IMR-90 (cell line): ENCODE results near the gene EVL. TPM values are rescaled to one million over a fixed set of nuclear protein-coding genes. Genes with fewer than 3 reads are reported as not detected.

Experiments
- ATAC-seq: fragments of 200-7000 bp; cut with Tn5 transposase; 2 replicates; pipeline ENCODE4 v1.9.1; 2020; ENCODE audit warnings: low read depth, mild to moderate bottlenecking, moderate library complexity
- BruUV-seq: library from RNA; stranded (reverse); fragments of 400-500 nt; replicated peaks from 2 replicates; lab custom pipeline; 2021; lab: Mats Ljungman, UMichigan
- CTCF ChIA-PET: fragments of 300-600 bp; formaldehyde crosslinking; extraction: SDS; loops from one replicate; lab custom pipeline; 2021; ENCODE audit warnings: antibody characterized with exemption; lab: Yijun Ruan, JAX
- POLR2A ChIA-PET: fragments of 300-600 bp; sonication (Branson Sonifier 250); formaldehyde crosslinking; loops from one replicate; lab custom pipeline; 2022; ENCODE audit warnings: antibody characterized with exemption; ENCODE audit not compliant: unreplicated experiment; lab: Charles Lee
- DNase-seq: peaks from one replicate; pipeline ENCODE4 v3.0.0; 2013
- H2AFZ ChIP-seq: replicated peaks from 2 replicates; pipeline ENCODE3; 2013; ENCODE audit warnings: low read length, mild to moderate bottlenecking; ENCODE audit not compliant: poor library complexity
- H2AK5ac ChIP-seq: 2 replicates; pipeline ENCODE4 v1.6.1; 2013; ENCODE audit warnings: low read depth, low read length, inconsistent platforms
- H2AK9ac ChIP-seq: replicated peaks from 2 replicates; pipeline ENCODE3; 2013; ENCODE audit warnings: mild to moderate bottlenecking, low read depth, low read length, moderate library complexity; ENCODE audit not compliant: poor library complexity
- H2BK120ac ChIP-seq: 2 replicates; pipeline ENCODE4 v1.6.1; 2013; ENCODE audit warnings: low read depth, low read length, inconsistent platforms
- H2BK15ac ChIP-seq: 3 replicates; pipeline ENCODE4 v1.6.1; 2013; ENCODE audit warnings: low read depth, low read length, inconsistent platforms
- H2BK20ac ChIP-seq: 2 replicates; pipeline ENCODE4 v1.6.1; 2013; ENCODE audit warnings: low read depth, mild to moderate bottlenecking, inconsistent platforms, low read length, moderate library complexity
- H2BK5ac ChIP-seq: 2 replicates; pipeline ENCODE4 v1.6.1; 2013; ENCODE audit warnings: mild to moderate bottlenecking, low read depth, low read length, inconsistent platforms; ENCODE audit not compliant: poor library complexity, severe bottlenecking
- H3K14ac ChIP-seq: replicated peaks from 2 replicates; pipeline ENCODE4 v1.6.1; 2013; ENCODE audit warnings: low read depth, low read length, inconsistent platforms
- H3K18ac ChIP-seq: 2 replicates; pipeline ENCODE4 v1.6.1; 2013; ENCODE audit warnings: low read depth, low read length, control low read depth
- H3K23ac ChIP-seq: 2 replicates; pipeline ENCODE4 v1.6.1; 2013; ENCODE audit warnings: low read depth, low read length, inconsistent platforms
- H3K27ac ChIP-seq: 2 replicates; pipeline ENCODE4 v1.5.1; 2013; ENCODE audit warnings: mild to moderate bottlenecking, control low read depth, low read length; ENCODE audit not compliant: insufficient read depth
- H3K27me3 ChIP-seq: 2 replicates; pipeline ENCODE4 v1.6.1; 2013; ENCODE audit warnings: low read length; ENCODE audit not compliant: control insufficient read depth, insufficient read depth
- H3K36me3 ChIP-seq: 2 replicates; pipeline ENCODE4 v1.6.1; 2013; ENCODE audit warnings: low read length, mixed read lengths; ENCODE audit not compliant: control insufficient read depth, insufficient read depth
- H3K4ac ChIP-seq: 2 replicates; pipeline ENCODE4 v1.6.1; 2013; ENCODE audit warnings: low read depth, low read length, inconsistent platforms
- H3K4me1 ChIP-seq: 2 replicates; pipeline ENCODE4 v1.6.1; 2013; ENCODE audit warnings: low read length, mixed read lengths; ENCODE audit not compliant: control insufficient read depth, insufficient read depth
- H3K4me2 ChIP-seq: 2 replicates; pipeline ENCODE4 v1.6.1; 2013; ENCODE audit warnings: low read depth, mild to moderate bottlenecking, control low read depth, low read length, moderate library complexity
- H3K4me3 ChIP-seq: 2 replicates; pipeline ENCODE4 v1.5.1; 2013; ENCODE audit warnings: low read depth, mild to moderate bottlenecking, control low read depth, low read length, moderate library complexity; ENCODE audit not compliant: insufficient read depth
- H3K56ac ChIP-seq: 2 replicates; pipeline ENCODE4 v1.6.1; 2013; ENCODE audit warnings: low read length, inconsistent platforms; ENCODE audit not compliant: insufficient read depth; ENCODE audit errors: extremely low read depth
- H3K79me1 ChIP-seq, 2 experiments: 2 replicates each; pipeline ENCODE4 v1.6.1; 2013; ENCODE audit warnings: low read length in 2 of 2, inconsistent platforms in 1 of 2, low read depth in 1 of 2
- H3K9ac ChIP-seq: 2 replicates; pipeline ENCODE4 v1.6.1; 2013; ENCODE audit warnings: low read depth, low read length, control low read depth
- H3K9me1 ChIP-seq: 2 replicates; pipeline ENCODE4 v1.6.1; 2013; ENCODE audit warnings: low read length, inconsistent platforms; ENCODE audit not compliant: insufficient read depth
- H3K9me3 ChIP-seq: 2 replicates; pipeline ENCODE4 v1.6.1; 2013; ENCODE audit warnings: low read length; ENCODE audit not compliant: control insufficient read depth, insufficient read depth
- H4K20me1 ChIP-seq: 2 replicates; pipeline ENCODE4 v1.6.1; 2013; ENCODE audit warnings: low read length, inconsistent platforms; ENCODE audit not compliant: insufficient read depth
- H4K5ac ChIP-seq: 2 replicates; pipeline ENCODE4 v1.6.1; 2013; ENCODE audit warnings: mild to moderate bottlenecking, low read depth, low read length, control low read depth
- H4K8ac ChIP-seq, 2 experiments: 2 replicates each; pipeline ENCODE4 v1.6.1; 2013; ENCODE audit warnings: low read depth in 2 of 2, low read length in 2 of 2, control low read depth in 1 of 2, inconsistent platforms in 1 of 2
- H4K91ac ChIP-seq: 2 replicates; pipeline ENCODE4 v1.6.1; 2013; ENCODE audit warnings: low read depth, low read length, inconsistent platforms; ENCODE audit not compliant: insufficient read depth
- BHLHE40 ChIP-seq: fragments of 150-350 bp; IDR thresholded peaks from 2 replicates; pipeline ENCODE4 v1.6.1; 2016; ENCODE audit warnings: mild to moderate bottlenecking, low read depth, low read length
- CEBPB ChIP-seq: IDR thresholded peaks from 2 replicates; pipeline ENCODE4 v1.6.1; 2012; ENCODE audit warnings: low read depth, low read length, improper control_type of control experiment
- CHD1 ChIP-seq: IDR thresholded peaks from 2 replicates; pipeline ENCODE4 v1.6.1; 2012; ENCODE audit warnings: low read depth, low read length, improper control_type of control experiment
- CTCF ChIP-seq: conservative IDR thresholded peaks from 2 replicates; pipeline ENCODE4 v1.5.1; 2012; ENCODE audit warnings: mild to moderate bottlenecking, low read depth, low read length, improper control_type of control experiment
- ELK1 ChIP-seq: fragments of 150-350 bp; IDR thresholded peaks from 2 replicates; pipeline ENCODE4 v1.6.1; 2016; ENCODE audit warnings: low read depth, mild to moderate bottlenecking, low read length, moderate library complexity, borderline replicate concordance
- FOS ChIP-seq: fragments of 150-350 bp; IDR thresholded peaks from 2 replicates; pipeline ENCODE4 v1.6.1; 2016; ENCODE audit warnings: low read depth, low read length
- MAFK ChIP-seq: IDR thresholded peaks from 2 replicates; pipeline ENCODE4 v1.6.1; 2012; ENCODE audit warnings: low read depth, low read length, improper control_type of control experiment
- MAZ ChIP-seq: IDR thresholded peaks from 2 replicates; pipeline ENCODE4 v1.6.1; 2012; ENCODE audit warnings: low read depth, mild to moderate bottlenecking, low read length, improper control_type of control experiment, moderate library complexity, borderline replicate concordance
- MXI1 ChIP-seq: IDR thresholded peaks from 2 replicates; pipeline ENCODE4 v1.6.1; 2012; ENCODE audit warnings: low read depth, mild to moderate bottlenecking, low read length, moderate library complexity, borderline replicate concordance
- NFE2L2 ChIP-seq: fragments of 150-350 bp; IDR thresholded peaks from 2 replicates; pipeline ENCODE4 v1.6.1; 2016; ENCODE audit warnings: low read depth, mild to moderate bottlenecking, low read length
- POLR2A ChIP-seq: IDR thresholded peaks from 2 replicates; pipeline ENCODE4 v1.6.1; 2012; ENCODE audit warnings: mild to moderate bottlenecking, low read depth, low read length
- RAD21 ChIP-seq: IDR thresholded peaks from 2 replicates; pipeline ENCODE4 v1.6.1; 2012; ENCODE audit warnings: low read length, improper control_type of control experiment
- RCOR1 ChIP-seq: IDR thresholded peaks from 2 replicates; pipeline ENCODE4 v1.6.1; 2012; ENCODE audit warnings: mild to moderate bottlenecking, low read length, improper control_type of control experiment; ENCODE audit not compliant: insufficient replicate concordance
- RFX5 ChIP-seq: IDR thresholded peaks from 2 replicates; pipeline ENCODE4 v1.8.0; 2012; ENCODE audit warnings: low read depth, mild to moderate bottlenecking, low read length, moderate library complexity
- SMC3 ChIP-seq: fragments of 150-350 bp; IDR thresholded peaks from 2 replicates; pipeline ENCODE4 v1.6.1; 2016; ENCODE audit warnings: low read depth, mild to moderate bottlenecking, antibody characterized with exemption, low read length, moderate library complexity
- WGBS, 2 experiments: methylation state at CpG; one replicate each; pipeline versions ENCODE4 v1.1.5 to v1.1.7; 2013; ENCODE audit warnings: missing lambda C conversion rate in 2 of 2; ENCODE audit not compliant: insufficient read length in 1 of 2; ENCODE audit errors: extremely low coverage in 2 of 2; 5-methylcytosine and 5-hydroxymethylcytosine counted together
- dilution Hi-C: fragments of 300-500 bp; cut with HindIII; formaldehyde crosslinking; loops from one replicate; pipeline ENCODE4 v1.14.3; 2018; ENCODE audit warnings: low sequenced_read_pairs; ENCODE audit not compliant: unreplicated experiment
- in situ Hi-C: fragments of 300-500 bp; cut with MboI; formaldehyde crosslinking; loops from 3 replicates; pipeline ENCODE4 v1.14.3; 2019; ENCODE audit warnings: low sequenced_read_pairs, inconsistent platforms, mixed read lengths
- intact Hi-C: fragments of 100-400 bp; cut with micrococcal nuclease; formaldehyde crosslinking; loops from 2 replicates; pipeline ENCODE4 v1.10.0; 2022
- polyA plus RNA-seq, 3 experiments: library from polyadenylated mRNA; depleted of rRNA; stranded (reverse); fragments of >200 nt; gene quantifications; 2 replicates each; pipeline ENCODE4 v1.2.3, GENCODE V29; 2012; ENCODE audit warnings: low replicate concordance in 1 of 3
- total RNA-seq: library from RNA; depleted of rRNA; stranded (reverse); fragments of >200 nt; gene quantifications from 2 replicates; pipeline ENCODE4 v1.2.3, GENCODE V29; 2012
- TF ChIP-seq, protein P1 (sequence below): fragments of 150-350 bp; IDR thresholded peaks from 2 replicates; pipeline ENCODE4 v1.6.1; 2017; ENCODE audit warnings: mild to moderate bottlenecking, antibody characterized with exemption, low read length, low read depth

Gene EVL
- total and polyA plus RNA-seq, 2 of the 4 experiments (the other 2 are of a cell fraction), result 7.2 to 36.5 TPM

DNA sequence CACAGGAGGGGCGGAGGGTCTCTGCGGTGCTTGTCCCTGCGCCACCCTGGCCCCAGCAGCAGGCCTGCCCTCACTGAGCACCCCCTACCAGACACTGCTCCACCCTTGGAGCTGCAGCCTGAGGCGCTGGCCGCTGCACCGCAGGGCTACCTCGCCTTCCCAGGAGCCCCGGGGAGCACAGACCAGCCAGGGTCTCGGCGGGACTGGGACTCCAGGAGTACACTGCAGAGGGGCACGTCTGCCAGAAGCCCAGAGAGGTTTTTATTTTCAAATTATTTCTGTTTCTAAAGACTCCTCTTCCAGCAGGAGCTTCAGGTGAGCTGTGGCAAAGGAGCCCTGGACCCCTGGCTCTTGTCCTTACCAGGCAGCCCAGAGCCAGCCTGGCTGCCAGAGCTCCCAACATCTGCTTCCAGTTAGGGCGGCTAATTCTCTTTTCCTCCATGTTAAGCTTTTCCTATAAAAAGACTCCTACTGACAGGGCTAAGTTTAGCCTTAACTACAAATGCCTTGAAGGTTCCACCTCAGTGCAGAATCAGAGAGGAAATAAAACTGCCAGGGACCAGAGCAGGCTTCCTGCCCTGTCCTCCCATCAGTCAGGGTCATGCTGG lies 67.8 kb downstream of the EVL start:
- WGBS, 2 experiments, result 100% methylated on average over 1 of the region's 12 CpGs; no CpG with 5 or more reads in 1 of the 2 experiments
- Histone ChIP-seq H3K9ac (no peak overlapping the region), H3K56ac (no peak overlapping the region), H3K27ac (no peak overlapping the region), H3K18ac (no peak overlapping the region), H3K27me3 (no peaks in the 10 kb centered on the region), H2AFZ (no peak overlapping the region), H3K4ac (no peak overlapping the region), H3K4me2 (no peak overlapping the region), H2AK5ac (no peak overlapping the region), H2BK15ac (no peak overlapping the region), H3K9me3 (no peaks in the 10 kb centered on the region), H2BK20ac (no peak overlapping the region), H3K23ac (no peak overlapping the region), H3K9me1 (0 out of 2 replicates have a peak, but pooled peaks cover 6% of the 10 kb centered on the region), H3K36me3 (peaks cover 32% of the 10 kb centered on the region), H3K79me1 (no peaks in the 10 kb centered on the region), H4K8ac (no peak overlapping the region), H2AK9ac (no peak overlapping the region), H2BK5ac (no peak overlapping the region), H3K4me1 (0 out of 2 replicates have a peak, but pooled peaks cover 3% of the 10 kb centered on the region), H3K14ac (no peak overlapping the region), H2BK120ac (no peak overlapping the region), H4K5ac (no peak overlapping the region), H4K20me1 (no peaks in the 10 kb centered on the region), H3K4me3 (no peak overlapping the region), H4K91ac (no peak overlapping the region)
- no TSS peak for BruUV-seq
- in situ Hi-C loops, result no loop called here
- intact Hi-C loops, result no loop called here
- TF ChIP-seq, protein P1, sequence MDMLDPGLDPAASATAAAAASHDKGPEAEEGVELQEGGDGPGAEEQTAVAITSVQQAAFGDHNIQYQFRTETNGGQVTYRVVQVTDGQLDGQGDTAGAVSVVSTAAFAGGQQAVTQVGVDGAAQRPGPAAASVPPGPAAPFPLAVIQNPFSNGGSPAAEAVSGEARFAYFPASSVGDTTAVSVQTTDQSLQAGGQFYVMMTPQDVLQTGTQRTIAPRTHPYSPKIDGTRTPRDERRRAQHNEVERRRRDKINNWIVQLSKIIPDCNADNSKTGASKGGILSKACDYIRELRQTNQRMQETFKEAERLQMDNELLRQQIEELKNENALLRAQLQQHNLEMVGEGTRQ, result no peak
- no peak for TF ChIP-seq BHLHE40
- no peak for TF ChIP-seq MXI1
- TF ChIP-seq CHD1, result no peak
- TF ChIP-seq RFX5, result no peak
- no peak for TF ChIP-seq FOS
- TF ChIP-seq POLR2A, result no peak
- TF ChIP-seq SMC3, result no peak
- no peak for TF ChIP-seq CEBPB
- no peak for TF ChIP-seq MAFK
- no peak for TF ChIP-seq RAD21
- TF ChIP-seq MAZ, result no peak
- no peak for TF ChIP-seq ELK1
- no peak for TF ChIP-seq RCOR1
- no peak for TF ChIP-seq CTCF
- no peak for TF ChIP-seq NFE2L2
- CTCF ChIA-PET, result no interaction called here
- POLR2A ChIA-PET, result no interaction called here
- DNase-seq, result no peak
- no peak for ATAC-seq
- dilution Hi-C loops, result no loop called here
